ENCODE data around the gene ELF3.
"Not testable (repeated sequence)": the region's sequence is repeated elsewhere in the genome, so short reads cannot be mapped to it uniquely, and the experiment has no call there.

Gene ELF3

GRCh38 chr1:202014915-202015661 lies 4.7 kb downstream of the ELF3 start:
- ATAC-seq (replicated peaks), result no peak
- DNase-seq, result no peak
- no peak overlapping the region for H3K27ac Mint-ChIP-seq
- H3K27me3 Mint-ChIP-seq, result peaks cover 17 to 20% of the 10 kb centered on the region in 2 donors
- H3K9me3 Mint-ChIP-seq, result no peaks in the 10 kb centered on the region
- peaks cover 2 to 4% of the 10 kb centered on the region in 2 donors for H3K4me1 Mint-ChIP-seq
- H3K4me3 Mint-ChIP-seq, result no peak overlapping the region
- H3K36me3 Mint-ChIP-seq, result peaks cover 0 to 4% of the 10 kb centered on the region in 2 donors

DNA sequence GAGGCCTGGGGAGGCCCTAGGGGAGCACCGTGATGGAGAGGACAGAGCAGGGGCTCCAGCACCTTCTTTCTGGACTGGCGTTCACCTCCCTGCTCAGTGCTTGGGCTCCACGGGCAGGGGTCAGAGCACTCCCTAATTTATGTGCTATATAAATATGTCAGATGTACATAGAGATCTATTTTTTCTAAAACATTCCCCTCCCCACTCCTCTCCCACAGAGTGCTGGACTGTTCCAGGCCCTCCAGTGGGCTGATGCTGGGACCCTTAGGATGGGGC lies 5.2 kb downstream of the ELF3 start:
- DNase-seq (no peak), ATAC-seq (replicated peaks) (no peak)
- H3K36me3 Mint-ChIP-seq, result peaks cover 0 to 4% of the 10 kb centered on the region in 2 donors
- peaks cover 17 to 20% of the 10 kb centered on the region in 2 donors for H3K27me3 Mint-ChIP-seq
- H3K4me3 Mint-ChIP-seq, result no peak overlapping the region
- H3K9me3 Mint-ChIP-seq, result no peaks in the 10 kb centered on the region
- H3K4me1 Mint-ChIP-seq, result no peaks in the 10 kb centered on the region
- no peak overlapping the region for H3K27ac Mint-ChIP-seq

DNA sequence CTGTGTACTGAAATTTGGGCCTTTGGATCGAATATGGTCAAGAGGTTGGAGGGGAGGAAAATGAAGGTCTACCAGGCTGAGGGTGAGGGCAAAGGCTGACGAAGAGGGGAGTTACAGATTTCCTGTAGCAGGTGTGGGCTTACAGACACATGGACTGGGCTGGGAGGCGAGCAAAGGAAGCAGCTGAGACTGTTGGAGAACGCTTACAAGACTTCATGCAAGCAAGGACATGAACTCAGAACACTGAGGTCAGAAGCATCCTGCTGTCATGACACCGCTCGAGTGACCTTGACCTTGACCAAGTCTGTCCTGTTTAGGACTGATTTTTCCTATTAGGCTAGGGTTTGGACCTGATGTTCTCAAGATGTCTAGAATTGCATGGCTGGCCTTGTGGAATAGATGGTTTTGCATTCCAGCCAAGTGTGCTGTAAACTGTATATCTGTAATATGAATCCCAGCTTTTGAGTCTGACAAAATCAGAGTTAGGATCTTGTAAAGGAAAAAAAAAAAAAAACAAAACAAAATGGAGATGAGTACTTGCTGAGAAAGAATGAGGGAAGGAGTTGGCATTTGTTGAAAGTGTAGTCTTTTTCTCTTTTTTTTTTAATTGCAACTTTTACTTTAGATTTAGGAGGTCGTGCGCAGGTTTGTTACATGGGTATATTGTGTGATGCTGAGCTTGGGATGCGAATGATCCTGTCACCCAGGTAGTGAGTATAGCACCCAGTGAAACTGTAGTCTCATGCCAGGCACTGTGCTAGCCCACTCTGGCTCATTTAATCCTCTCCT lies 5.8 kb downstream of the ELF3 start:
- peaks cover 19 to 22% of the 10 kb centered on the region in 2 donors for H3K27me3 Mint-ChIP-seq
- no peak overlapping the region for H3K27ac Mint-ChIP-seq
- H3K4me1 Mint-ChIP-seq, result no peaks in the 10 kb centered on the region
- DNase-seq (no peak), ATAC-seq (replicated peaks) (no peak)
- H3K9me3 Mint-ChIP-seq, result no peaks in the 10 kb centered on the region
- no peak overlapping the region for H3K4me3 Mint-ChIP-seq
- H3K36me3 Mint-ChIP-seq, result peaks cover 0 to 4% of the 10 kb centered on the region in 2 donors

DNA sequence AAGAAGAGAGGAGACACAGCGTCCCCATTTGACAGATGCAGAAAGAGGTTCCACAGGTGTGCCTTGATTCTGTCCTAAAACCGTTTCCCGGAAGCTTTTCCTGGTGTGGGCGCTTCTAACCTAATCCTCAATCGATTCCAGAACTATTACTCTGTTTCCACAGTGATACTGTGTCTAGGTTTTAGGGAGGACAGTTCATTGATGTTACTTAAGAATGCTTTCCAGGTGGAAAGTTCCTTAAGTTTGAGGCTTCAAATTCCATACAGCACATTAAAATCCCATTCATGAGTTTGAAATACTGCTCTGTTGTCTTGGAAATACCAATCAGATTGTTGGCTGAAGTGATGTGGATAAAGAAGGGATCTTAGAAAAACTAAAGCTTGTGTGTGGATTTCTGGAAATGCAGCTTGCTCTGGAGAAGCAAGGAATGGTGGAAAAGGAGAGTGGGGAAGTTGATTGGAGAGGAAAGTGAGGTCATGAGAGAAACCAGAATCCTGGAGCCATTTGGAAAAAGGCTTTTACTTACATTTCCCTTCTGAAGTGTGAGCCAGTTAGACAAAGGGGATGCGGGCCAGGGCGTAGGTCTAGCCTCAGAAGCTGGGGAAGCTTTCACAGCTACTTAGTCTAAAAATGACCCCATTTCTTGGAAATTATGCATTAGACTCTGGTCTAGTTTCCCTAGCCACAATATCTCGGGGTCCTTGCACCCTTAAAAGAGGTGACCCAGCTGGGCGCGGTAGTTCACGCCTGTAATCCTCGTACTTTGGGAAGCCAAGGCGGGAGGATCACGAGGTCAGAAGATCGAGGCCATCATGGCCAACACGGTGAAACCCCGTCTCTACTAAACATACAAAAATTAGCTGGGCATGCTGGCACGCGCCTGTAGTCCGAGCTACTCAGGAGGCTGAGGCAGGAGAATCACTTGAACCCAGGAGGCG lies 6.7 kb downstream of the ELF3 start:
- Mint-ChIP-seq H3K9me3 (no peaks in the 10 kb centered on the region), H3K4me1 (no peaks in the 10 kb centered on the region), H3K4me3 (no peak overlapping the region), H3K36me3 (peaks cover 0 to 4% of the 10 kb centered on the region in 2 donors), H3K27me3 (peaks cover 24 to 30% of the 10 kb centered on the region in 2 donors), H3K27ac (no peak overlapping the region)
- ATAC-seq (replicated peaks), result no peak
- no peak for DNase-seq

GRCh38 chr1:202017749-202018467 lies 7.5 kb downstream of the ELF3 start:
- ATAC-seq (replicated peaks) (no peak), DNase-seq (no peak)
- no peak overlapping the region for H3K27ac Mint-ChIP-seq
- peaks cover 27 to 39% of the 10 kb centered on the region in 2 donors for H3K27me3 Mint-ChIP-seq
- H3K9me3 Mint-ChIP-seq, result no peaks in the 10 kb centered on the region
- H3K4me3 Mint-ChIP-seq, result no peak overlapping the region
- H3K36me3 Mint-ChIP-seq, result peaks cover 0 to 4% of the 10 kb centered on the region in 2 donors
- no peaks in the 10 kb centered on the region for H3K4me1 Mint-ChIP-seq

GRCh38 chr1:202018468-202019234 lies 8.3 kb downstream of the ELF3 start:
- Mint-ChIP-seq H3K4me1 (no peaks in the 10 kb centered on the region), H3K9me3 (no peaks in the 10 kb centered on the region), H3K4me3 (no peak overlapping the region), H3K27me3 (peaks cover 33 to 45% of the 10 kb centered on the region in 2 donors), H3K27ac (no peak overlapping the region), H3K36me3 (peaks cover 0 to 2% of the 10 kb centered on the region in 2 donors)
- ATAC-seq (replicated peaks) (no peak), DNase-seq (no peak)

DNA sequence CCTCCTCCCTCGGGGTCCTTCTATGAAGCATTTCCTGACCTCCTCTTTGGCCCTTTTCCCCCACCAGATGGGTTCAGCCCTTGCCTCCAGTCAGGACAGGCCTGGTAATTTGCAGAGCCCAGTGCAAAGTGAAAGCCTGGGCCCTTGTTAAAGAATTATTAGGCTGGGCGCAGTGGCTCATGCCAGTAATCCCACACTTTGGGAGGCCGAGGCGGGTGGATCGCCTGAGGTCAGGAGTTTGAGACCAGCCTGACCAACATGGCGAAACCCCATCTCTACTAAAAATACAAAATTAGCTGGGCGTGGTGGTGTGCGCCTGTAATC lies 8.8 kb downstream of the ELF3 start:
- H3K27ac Mint-ChIP-seq; H3K36me3 Mint-ChIP-seq; H3K9me3 Mint-ChIP-seq; H3K4me3 Mint-ChIP-seq; ATAC-seq (replicated peaks); DNase-seq; H3K4me1 Mint-ChIP-seq: not testable (repeated sequence)
- peaks cover 33 to 45% of the 10 kb centered on the region in 2 donors for H3K27me3 Mint-ChIP-seq

DNA sequence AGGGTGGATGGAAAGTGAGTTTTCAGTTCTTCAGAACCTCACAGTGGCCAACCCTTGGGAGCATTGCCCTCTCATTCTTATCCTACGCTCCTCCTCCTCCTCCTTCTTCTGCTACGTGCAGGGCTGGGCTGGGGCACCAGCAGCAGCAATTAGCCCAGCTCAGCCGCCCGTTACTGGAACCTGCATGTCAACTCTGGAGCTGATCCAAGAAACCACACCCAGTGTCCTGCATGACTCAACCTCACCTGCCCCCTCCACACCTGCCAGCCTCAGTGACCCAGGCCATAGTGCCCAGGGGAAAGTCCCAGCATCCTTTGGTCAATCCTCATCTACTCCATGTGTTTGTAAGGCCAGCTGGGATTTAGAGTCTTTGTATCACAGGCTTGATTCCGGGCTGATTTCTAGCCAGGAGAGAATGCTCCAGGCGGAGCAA lies 12.6 kb downstream of the ELF3 start:
- no peak for ATAC-seq (replicated peaks)
- DNase-seq, result no peak
- Mint-ChIP-seq H3K36me3 (no peaks in the 10 kb centered on the region), H3K4me3 (no peak overlapping the region), H3K4me1 (no peaks in the 10 kb centered on the region), H3K27ac (no peak overlapping the region), H3K27me3 (peaks cover 26 to 38% of the 10 kb centered on the region in 2 donors), H3K9me3 (no peaks in the 10 kb centered on the region)

DNA sequence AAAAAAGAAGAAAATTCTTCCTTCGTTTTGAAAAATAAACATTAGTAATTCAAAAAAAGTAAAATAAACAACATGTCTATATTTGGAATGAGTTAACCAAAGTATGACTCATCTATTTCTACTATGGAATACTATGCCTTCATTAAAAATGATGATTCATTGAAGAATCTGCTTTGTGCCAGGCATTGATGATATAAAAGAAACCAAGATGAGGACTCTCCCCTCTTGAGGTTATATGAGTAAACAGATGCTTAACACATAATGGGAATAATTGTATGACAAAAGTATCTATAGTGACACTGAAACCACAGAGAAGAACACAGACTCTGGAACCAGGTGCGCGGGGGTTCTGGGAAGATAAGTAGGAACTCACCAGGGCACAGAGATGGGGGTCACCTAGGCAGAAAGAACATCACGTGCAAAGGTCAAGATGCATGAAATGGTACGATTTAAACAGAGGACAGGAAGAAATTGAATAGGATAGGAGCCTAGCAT lies 18.8 kb downstream of the ELF3 start:
- Mint-ChIP-seq H3K27me3 (peaks cover 0 to 18% of the 10 kb centered on the region in 2 donors), H3K36me3 (no peaks in the 10 kb centered on the region), H3K4me3 (no peak overlapping the region), H3K27ac (no peak overlapping the region), H3K4me1 (no peaks in the 10 kb centered on the region), H3K9me3 (no peaks in the 10 kb centered on the region)
- ATAC-seq (replicated peaks) (no peak), DNase-seq (no peak)

- DNase-seq (no peak), ATAC-seq (replicated peaks) (no peak)
- Mint-ChIP-seq H3K4me1 (no peaks in the 10 kb centered on the region), H3K27ac (no peak overlapping the region), H3K36me3 (no peaks in the 10 kb centered on the region), H3K27me3 (peaks cover 0 to 18% of the 10 kb centered on the region in 2 donors), H3K9me3 (no peaks in the 10 kb centered on the region), H3K4me3 (no peak overlapping the region)
These were observed 19.3 kb downstream of the ELF3 start for GRCh38 chr1:202029727-202030126.

DNA sequence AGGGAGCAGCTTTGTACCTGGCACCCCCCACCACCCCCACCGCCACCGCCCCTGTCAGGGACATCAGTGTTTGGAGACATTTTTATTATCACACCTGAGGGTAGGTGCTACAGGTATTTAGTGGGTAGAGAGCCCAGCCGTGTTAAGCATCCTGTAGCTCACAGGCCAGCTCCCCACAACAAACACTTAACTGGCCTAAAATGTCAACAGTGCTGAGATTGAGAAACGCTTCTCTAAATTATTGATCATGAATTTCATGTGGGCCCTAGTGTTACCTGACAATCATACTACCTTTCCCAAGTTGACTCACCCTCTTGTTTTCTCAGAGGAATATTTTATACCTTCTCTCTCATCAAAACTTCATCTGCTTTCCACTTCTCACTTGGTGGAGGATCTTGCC lies 21.4 kb downstream of the ELF3 start:
- H3K27ac Mint-ChIP-seq, result no peak overlapping the region
- no peaks in the 10 kb centered on the region for H3K36me3 Mint-ChIP-seq
- ATAC-seq (replicated peaks) (no peak), DNase-seq (no peak)
- peaks cover 0 to 18% of the 10 kb centered on the region in 2 donors for H3K27me3 Mint-ChIP-seq
- H3K4me1 Mint-ChIP-seq, result no peaks in the 10 kb centered on the region
- H3K9me3 Mint-ChIP-seq, result no peaks in the 10 kb centered on the region
- no peak overlapping the region for H3K4me3 Mint-ChIP-seq

- Mint-ChIP-seq H3K27me3 (peaks cover 0 to 13% of the 10 kb centered on the region in 2 donors), H3K9me3 (peaks cover 0 to 1% of the 10 kb centered on the region in 2 donors), H3K4me3 (no peak overlapping the region), H3K4me1 (no peaks in the 10 kb centered on the region), H3K36me3 (no peaks in the 10 kb centered on the region), H3K27ac (no peak overlapping the region)
- DNase-seq, result no peak
- no peak for ATAC-seq (replicated peaks)
These were observed 23.8 kb downstream of the ELF3 start for GRCh38 chr1:202034149-202034682.

Measured in stimulated activated naive B cell treated with anti-CD40 and anti-IgM and Interleukin-4, amounts not matched to agents 10 μg/mL and 1 μg/mL and 100 μg/mL, for 72 hours (primary cell).